ENCODE data around the gene RCBTB2.
"Not testable (repeated sequence)": the region's sequence is repeated elsewhere in the genome, so short reads cannot be mapped to it uniquely, and the experiment has no call there.

The RCBTB2 gene

DNA sequence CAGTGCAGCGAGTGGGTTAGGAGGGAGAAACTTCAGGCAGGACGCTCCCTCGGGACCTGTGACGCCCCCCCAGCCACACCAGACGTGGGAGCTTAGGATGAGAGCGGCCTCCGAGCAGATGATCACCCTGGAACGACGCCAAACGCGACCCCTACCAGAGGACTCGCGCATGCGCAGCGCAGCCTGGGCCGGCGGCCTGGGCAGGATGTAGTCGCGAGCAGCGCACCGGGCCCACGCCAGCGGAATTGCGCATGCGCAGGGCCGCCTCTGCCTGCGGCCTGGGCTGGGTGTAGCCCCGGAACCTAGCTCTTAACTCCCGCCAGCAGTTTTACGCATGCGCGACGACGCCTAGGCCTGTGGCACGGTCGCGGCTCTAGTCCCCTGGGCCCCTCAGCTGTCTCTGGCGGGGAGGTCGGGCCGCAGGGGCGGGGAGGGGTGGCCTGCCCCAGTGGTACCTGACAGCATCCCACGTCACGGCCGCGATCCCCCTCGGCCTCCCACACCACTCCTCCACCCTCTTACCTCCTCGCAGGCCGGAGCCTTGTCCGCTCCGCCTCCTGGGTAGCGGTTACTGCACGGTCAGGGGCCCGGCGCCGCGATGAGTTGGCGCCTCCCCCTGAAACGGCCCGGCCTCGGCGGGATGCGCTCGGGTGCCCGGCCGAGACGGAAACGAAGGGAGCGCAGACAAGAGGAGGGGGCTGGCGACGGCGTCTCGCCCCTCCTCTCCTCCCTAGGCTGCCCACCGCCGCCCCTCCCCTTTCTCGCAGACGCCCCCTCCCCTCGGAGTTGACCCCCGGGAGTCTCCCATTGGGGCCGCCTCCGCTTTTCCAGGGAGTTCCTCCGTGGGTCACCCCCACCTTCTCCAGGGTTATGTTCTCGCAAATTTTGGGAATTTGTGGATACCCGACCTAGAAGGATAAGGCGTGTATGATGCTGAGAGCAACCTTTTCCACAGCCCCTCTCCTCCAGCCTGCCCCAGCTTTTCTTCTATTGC, at the start of gene RCBTB2:
Gene RCBTB2 (minus strand): TSS at position 575 of the 994 bp plus-strand sequence. CDS start 11,141 bp downstream, outside the sequence.
- TF ChIP-seq, protein P1, sequence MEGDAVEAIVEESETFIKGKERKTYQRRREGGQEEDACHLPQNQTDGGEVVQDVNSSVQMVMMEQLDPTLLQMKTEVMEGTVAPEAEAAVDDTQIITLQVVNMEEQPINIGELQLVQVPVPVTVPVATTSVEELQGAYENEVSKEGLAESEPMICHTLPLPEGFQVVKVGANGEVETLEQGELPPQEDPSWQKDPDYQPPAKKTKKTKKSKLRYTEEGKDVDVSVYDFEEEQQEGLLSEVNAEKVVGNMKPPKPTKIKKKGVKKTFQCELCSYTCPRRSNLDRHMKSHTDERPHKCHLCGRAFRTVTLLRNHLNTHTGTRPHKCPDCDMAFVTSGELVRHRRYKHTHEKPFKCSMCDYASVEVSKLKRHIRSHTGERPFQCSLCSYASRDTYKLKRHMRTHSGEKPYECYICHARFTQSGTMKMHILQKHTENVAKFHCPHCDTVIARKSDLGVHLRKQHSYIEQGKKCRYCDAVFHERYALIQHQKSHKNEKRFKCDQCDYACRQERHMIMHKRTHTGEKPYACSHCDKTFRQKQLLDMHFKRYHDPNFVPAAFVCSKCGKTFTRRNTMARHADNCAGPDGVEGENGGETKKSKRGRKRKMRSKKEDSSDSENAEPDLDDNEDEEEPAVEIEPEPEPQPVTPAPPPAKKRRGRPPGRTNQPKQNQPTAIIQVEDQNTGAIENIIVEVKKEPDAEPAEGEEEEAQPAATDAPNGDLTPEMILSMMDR (IDR thresholded peaks at IDR 0.05), result no peak
- H3K27ac ChIP-seq, result peak within 1 kb of the TSS; percentile 92 to 94
- H3K4me3 ChIP-seq, result peak within 1 kb of the TSS; percentile 65 to 75
- intact Hi-C loops (cut with DNase I; ENCODE audit: low total_unique reads), result loop anchor here (5.0 kb wide), 1 partner anchor 39 kb away; no protein-coding TSS in a partner anchor
- no peaks in the 10 kb centered on the region for H3K27me3 ChIP-seq
- no peaks in the 10 kb centered on the region for H3K36me3 ChIP-seq
- no peaks in the 10 kb centered on the region for H3K9me3 ChIP-seq
- peak; percentile 98 to 99 for DNase-seq
- H3K4me1 ChIP-seq, result peaks cover 0 to 23% (median 11%) of the 10 kb centered on the region in 4 donors

DNA sequence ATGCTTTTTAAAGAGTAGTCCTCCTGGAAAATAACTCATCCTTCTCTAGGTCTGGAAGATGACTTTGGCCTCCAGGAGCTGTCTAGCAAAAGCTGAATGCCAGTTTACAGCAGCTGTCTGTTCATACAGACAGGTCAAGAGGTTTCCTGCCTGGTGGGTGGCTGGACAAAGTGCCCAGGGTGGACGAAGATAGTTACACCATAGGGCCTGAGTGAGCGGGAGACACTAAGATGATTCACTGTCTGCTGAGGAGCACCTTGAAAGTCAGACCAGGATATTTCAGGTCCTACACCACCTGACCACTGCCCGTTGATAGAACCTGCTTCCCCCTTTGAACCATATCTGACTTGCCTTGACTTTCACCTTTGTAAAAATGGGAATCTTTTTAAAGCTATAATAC, 49.2 kb upstream of the RCBTB2 start:
- TF ChIP-seq, protein P1 (IDR thresholded peaks at IDR 0.05), result no peak
- peaks cover 0 to 25% (median 9%) of the 10 kb centered on the region in 4 donors for H3K4me1 ChIP-seq
- no peaks in the 10 kb centered on the region for H3K27me3 ChIP-seq
- no peaks in the 10 kb centered on the region for H3K36me3 ChIP-seq
- DNase-seq, result no peak
- H3K9me3 ChIP-seq, result no peaks in the 10 kb centered on the region
- no peak overlapping the region for H3K4me3 ChIP-seq
- H3K27ac ChIP-seq, result no peak overlapping the region
- intact Hi-C loops (cut with DNase I; ENCODE audit: low total_unique reads), result loop anchor here (5.0 to 10.0 kb wide), 2 partner anchors 250 to 457 kb away; no protein-coding TSS in a partner anchor

DNA sequence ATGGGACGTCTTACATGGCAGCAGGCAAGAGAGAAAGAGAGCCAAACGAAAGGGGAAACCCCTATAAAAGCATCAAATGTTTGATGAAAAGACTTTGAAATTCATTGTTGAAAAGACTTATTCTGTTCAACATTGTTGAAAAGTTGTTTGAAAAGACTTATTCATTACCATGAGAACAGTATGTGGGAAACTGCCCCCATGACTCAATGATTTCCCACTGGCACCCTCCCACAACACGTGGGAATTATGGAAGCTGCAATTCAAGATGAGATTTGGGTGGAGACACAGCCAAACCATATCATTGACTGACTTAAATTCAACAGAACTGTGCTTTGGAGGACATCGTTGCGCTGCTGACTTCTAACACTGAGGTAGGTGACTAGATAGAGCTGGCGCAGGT, 48.0 kb upstream of the RCBTB2 start:
- TF ChIP-seq, protein P1 (IDR thresholded peaks at IDR 0.05), result no peak
- H3K27ac ChIP-seq, result no peak overlapping the region
- no peaks in the 10 kb centered on the region for H3K36me3 ChIP-seq
- no peaks in the 10 kb centered on the region for H3K9me3 ChIP-seq
- H3K4me3 ChIP-seq, result no peak overlapping the region
- DNase-seq, result no peak
- intact Hi-C loops (cut with DNase I; ENCODE audit: low total_unique reads), result loop anchor here (5.0 to 10.0 kb wide), 2 partner anchors 249 to 456 kb away; no protein-coding TSS in a partner anchor
- H3K4me1 ChIP-seq, result peaks cover 0 to 18% (median 8%) of the 10 kb centered on the region in 4 donors
- no peaks in the 10 kb centered on the region for H3K27me3 ChIP-seq

DNA sequence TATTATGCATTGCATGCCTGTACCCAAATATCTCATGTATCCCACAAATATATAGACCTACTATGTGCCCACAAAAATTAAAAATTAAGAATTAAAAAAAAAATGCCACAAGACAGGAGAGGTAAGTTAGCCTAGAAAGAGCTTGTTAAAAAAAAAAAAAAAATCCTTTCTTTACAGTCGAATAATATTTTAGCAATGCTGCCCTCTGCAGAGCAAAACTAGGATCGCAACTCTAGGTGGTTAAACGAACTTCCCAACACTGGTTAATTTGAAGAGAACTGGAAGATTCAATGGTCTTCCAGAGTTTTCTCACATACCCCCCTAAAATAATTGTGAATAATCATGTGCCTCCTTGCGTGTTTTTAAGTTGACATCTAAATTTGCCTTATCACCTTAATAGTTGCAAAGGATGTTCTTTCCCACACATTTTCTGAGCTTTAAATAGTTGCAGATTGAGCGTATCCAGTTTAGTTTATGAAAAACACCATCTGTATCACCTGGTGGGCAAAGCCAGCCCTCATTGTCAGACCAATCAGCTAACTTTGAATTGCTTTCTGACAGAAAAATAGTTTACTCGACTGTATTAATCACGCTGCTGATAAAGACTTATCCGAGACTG, 47.4 kb upstream of the RCBTB2 start:
- Histone ChIP-seq H3K4me1 (peaks cover 0 to 14% (median 6%) of the 10 kb centered on the region in 4 donors), H3K27ac (no peak overlapping the region), H3K9me3 (no peaks in the 10 kb centered on the region), H3K4me3 (no peak overlapping the region), H3K27me3 (no peaks in the 10 kb centered on the region), H3K36me3 (no peaks in the 10 kb centered on the region)
- intact Hi-C loops (cut with DNase I; ENCODE audit: low total_unique reads), result loop anchor here (5.0 to 10.0 kb wide), 2 partner anchors 248 to 455 kb away; no protein-coding TSS in a partner anchor
- TF ChIP-seq, protein P1 (IDR thresholded peaks at IDR 0.05), result peak; percentile 66 to 81
- peak; percentile 79 to 84 for DNase-seq

DNA sequence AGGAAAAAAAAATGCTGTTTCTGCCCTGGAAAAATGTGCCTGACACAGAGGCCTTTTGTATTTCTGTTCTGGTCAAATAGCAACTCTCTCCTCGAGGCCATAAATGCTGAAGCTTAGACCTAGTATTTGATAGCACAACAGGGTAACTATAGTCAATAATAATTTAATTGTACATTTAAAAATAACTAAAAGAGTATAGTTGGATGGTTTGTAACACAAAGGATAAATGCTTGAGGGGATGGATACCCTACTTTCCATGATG, 47.0 kb upstream of the RCBTB2 start:
- not testable (repeated sequence) for DNase-seq, H3K27ac ChIP-seq, H3K36me3 ChIP-seq, H3K27me3 ChIP-seq, H3K4me3 ChIP-seq, H3K9me3 ChIP-seq, H3K4me1 ChIP-seq
- intact Hi-C loops (cut with DNase I; ENCODE audit: low total_unique reads), result loop anchor here (5.0 to 10.0 kb wide), 2 partner anchors 248 to 455 kb away; no protein-coding TSS in a partner anchor

Measured in tibial artery (tissue), 4 donors.